GM18861 (cell line): ENCODE results near the gene CCDC117.
"Not testable (repeated sequence)": the region's sequence is repeated elsewhere in the genome, so short reads cannot be mapped to it uniquely, and the experiment has no call there.

ENCODE experiments used
- ATAC-seq: cut with Tn5 transposase; IDR thresholded peaks from one replicate; pipeline ENCODE4 v1.9.1; 2021; ENCODE audit not compliant: unreplicated experiment

CCDC117 gene, protein sequence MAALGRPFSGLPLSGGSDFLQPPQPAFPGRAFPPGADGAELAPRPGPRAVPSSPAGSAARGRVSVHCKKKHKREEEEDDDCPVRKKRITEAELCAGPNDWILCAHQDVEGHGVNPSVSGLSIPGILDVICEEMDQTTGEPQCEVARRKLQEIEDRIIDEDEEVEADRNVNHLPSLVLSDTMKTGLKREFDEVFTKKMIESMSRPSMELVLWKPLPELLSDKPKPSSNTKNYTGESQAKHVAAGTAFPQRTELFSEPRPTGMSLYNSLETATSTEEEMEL

DNA sequence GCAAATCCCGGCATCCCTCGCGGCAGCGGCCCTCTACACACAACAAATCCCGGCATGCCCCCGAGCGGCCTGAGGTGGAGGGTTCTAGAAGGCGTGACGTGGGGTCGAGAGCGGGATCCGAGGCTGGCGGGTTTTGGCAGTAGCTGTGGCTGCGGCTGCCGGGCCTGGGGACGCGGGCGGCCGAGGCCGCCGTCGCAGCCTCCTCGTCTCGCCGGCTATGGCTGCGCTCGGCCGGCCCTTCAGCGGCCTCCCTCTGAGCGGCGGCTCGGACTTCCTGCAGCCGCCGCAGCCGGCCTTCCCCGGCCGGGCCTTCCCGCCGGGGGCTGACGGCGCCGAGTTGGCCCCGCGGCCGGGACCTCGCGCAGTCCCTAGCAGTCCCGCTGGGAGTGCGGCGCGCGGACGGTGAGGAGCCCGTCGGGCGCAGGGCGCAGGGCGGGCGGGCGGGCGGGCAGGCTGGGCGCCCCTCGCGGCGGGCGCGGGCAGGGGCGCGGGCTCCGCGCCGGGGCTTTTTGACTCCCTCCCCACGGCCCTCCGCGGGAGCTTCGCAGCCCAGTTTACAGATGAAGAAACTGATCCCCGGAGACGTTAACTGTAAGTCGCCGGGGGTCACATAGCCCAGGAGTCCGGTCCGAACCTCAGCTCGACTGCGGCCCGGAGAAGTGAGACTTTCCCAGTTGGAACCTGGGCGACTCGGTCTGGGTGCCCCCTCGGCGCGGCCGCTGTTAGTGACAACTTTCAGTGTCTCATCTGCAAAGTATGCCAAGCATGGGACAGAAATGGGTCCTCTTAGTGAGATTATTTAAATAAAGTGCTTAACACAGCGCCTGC, at the start of gene CCDC117:
TSS of gene CCDC117 (plus strand) at position 63 of the 828 bp plus-strand sequence. CDS start at position 218, 155 bp downstream.
- peak; percentile 68 for ATAC-seq

- ATAC-seq = no peak
Observed at GRCh38 chr22:28728002-28728401, 44.5 kb upstream of the CCDC117 start.

GRCh38 chr22:28728621-28729313, 43.7 kb upstream of the CCDC117 start:
- no peak for ATAC-seq

DNA sequence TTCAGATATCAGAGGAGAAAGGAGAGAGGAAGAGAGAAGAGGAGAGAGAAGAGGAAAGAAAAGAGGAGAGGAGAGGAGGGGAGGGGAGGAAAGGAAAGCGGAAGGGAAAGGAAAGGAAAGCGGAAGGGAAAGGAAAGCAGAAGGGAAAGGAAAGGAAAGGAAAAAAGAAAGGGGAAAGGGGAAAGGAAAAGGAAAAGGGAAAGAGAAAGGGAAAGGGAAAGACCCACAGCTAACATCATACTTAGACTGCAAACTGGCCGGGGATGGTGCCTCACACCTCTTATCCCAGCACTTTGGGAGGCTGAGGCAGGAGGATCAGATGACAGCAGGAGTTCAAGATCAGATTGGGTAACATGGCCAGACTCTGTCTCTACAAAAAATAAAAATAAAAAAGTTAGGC, 42.3 kb upstream of the CCDC117 start:
- no peak for ATAC-seq

GRCh38 chr22:28734393-28734792, 38.1 kb upstream of the CCDC117 start:
- no peak for ATAC-seq

- ATAC-seq = no peak
Observed at GRCh38 chr22:28736301-28737155, 36.0 kb upstream of the CCDC117 start.

DNA sequence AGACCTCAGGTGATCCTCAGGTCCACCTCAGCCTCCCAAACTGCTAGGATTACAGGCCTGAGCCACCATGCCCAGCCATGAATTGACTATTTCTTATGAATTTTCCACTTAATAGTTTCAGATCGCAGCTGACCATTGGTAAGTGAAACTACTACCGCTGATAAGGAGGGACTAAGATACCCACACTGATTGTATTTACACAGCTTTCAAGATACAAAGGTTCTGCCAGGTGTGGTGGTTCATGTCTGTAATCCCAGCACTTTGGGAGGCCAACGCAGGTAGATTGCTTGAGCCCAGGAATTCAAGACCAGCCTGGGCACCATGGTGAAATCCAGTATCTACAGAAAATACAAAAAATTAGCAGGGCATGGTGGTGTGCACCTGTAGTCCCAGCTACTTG, 34.8 kb upstream of the CCDC117 start:
- no peak for ATAC-seq

DNA sequence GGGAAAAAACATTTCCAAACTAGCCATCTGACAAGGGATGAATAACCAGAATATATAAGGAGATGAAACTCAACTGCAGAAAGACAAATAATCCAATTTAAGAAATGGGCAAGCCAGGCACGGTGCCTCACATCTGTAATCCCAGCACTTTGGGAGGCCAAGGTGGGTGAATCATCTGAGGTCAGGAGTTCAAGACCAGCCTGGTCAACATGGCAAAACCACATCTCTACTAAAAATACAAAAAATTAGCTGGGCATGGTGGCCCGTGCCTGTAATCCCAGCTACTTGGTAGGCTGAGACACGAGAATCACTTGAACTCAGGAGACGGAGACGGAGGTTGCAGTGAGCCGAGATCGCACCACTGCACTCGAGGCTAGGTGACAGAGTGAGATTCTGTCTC, 33.6 kb upstream of the CCDC117 start:
- ATAC-seq = not testable (repeated sequence)

GRCh38 chr22:28741200-28741784, 31.2 kb upstream of the CCDC117 start:
- ATAC-seq = no peak

DNA sequence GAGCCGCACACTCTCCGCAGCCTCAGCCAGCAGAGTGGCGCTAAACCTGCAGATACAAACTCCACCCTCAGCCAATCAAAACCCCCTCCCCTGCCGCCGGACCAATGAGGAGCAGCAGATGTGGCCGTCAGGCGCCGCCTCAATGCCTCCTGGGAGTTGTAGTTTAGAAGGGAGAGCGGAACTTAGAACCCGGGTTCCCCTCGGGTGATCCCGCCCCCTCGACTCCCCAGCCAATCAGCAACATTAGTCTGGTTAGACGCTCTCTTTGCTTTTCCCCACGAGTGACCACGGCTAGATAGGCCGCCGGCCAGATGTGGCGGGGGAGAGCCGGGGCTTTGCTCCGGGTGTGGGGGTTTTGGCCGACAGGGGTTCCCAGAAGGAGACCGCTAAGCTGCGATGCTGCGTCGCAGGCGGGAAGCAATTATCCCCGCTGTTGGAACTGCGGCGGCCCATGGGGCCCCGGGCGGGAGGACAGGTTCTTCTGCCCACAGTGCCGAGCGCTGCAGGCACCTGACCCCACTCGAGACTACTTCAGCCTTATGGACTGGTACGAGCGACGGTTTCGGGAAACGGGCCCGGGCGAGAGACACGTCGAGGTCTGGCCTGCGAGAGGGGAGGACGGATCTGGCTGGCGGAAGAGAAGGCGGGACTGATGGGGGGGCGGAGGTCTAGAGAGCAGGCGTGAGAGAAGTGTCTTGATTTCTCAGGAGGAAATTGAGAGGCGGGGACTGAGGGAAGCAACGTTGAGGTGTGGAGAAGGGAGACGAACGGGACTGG, 30.5 kb upstream of the CCDC117 start, which contains the start of the genes CHEK2 and HSCB:
TSS of gene CHEK2 (minus strand) at position 36 of the 777 bp plus-strand sequence. CDS start 7,099 bp downstream, outside the sequence.
TSS of gene HSCB (plus strand) at position 255 of the 777 bp plus-strand sequence. CDS start at position 312, 57 bp downstream.
- peak; percentile 91 for ATAC-seq

GRCh38 chr22:28742562-28742962, 29.9 kb upstream of the CCDC117 start:
- peak; percentile 20 for ATAC-seq

DNA sequence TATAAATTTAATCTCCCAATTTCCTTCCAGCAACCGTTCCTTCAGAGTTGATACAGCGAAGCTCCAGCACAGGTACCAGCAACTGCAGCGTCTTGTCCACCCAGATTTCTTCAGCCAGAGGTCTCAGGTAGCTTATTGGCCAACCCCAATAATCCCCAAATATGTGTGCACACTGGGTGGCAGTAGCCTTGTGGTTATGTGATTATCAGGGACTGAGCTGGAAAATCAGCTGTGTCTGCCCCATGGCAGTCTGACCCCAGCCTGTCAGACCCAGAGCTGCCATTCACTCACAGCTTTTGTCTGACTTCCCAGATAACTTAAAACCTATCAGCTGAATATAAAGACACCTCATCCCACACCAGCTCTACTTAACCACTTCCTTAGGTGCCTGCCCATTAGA, 28.6 kb upstream of the CCDC117 start:
- ATAC-seq = no peak

DNA sequence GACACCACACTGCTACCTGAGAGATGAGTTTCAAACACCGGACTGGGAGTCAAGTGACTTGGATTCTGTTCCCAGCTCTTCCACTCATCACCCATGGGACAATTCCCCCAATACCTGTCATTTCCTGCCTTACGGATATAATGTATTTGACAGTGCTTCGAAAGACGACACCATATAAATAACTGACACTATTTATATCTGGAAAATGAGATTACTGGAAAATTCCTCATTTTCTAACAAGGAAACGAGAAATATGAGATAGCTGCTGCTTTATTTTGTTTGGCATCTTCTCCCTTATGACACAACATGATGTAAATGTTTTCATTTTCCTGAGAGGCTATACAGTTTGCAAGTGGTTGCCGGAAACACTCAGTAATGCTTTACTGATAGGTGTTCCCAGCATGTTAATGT, 22.0 kb upstream of the CCDC117 start:
- ATAC-seq = no peak

DNA sequence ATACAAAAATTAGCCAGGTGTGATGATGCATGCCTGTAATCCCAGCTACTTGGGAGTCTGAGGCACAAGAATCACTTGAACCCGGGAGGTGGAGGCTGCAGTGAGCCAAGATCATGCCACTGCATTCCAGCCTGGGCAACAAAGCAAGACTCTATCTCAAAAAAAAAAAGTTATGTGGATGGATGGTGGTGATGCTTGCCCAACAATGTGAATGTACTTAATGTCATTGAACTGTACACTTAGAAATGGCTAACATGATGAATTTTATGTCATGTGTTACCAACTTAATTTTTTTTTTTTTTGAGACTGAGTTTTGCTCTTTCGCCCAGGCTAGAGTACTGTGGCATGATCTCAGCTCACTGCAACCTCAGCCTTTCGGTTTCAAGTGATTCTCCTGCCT, 18.0 kb upstream of the CCDC117 start:
- not testable (repeated sequence) for ATAC-seq

DNA sequence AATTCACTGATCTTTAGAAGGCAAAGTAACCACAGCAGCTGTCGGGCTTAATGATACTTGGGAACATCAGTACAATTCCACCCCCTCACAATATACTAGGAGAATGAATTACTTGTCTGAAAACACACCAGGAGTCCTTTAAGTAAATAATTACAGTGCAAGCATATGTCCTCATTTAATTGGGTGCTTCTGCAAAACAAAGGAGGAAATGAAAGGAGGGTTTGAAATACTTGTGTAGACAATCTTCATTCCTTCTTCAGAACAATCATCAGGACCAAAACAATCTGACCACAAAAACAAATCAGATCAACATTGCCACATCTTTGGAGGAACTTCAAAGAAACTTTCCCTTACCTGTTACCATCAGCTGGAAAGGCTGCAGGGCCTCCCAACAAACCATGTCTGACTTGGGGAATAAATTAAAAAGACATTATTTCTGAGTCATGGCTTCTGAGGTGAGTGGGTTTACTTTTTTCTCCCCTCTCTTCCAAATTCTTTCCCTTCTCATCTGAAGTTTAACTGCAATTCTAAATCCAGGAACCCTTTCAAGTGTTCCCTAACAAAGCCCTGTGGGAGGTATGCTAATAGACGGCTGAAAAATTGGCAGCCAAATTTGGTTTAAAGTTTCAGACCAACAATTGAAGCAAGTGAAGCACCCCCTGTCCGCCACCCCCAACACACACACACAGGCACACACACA, 12.5 kb upstream of the CCDC117 start:
- ATAC-seq = no peak

- no peak for ATAC-seq
Observed at GRCh38 chr22:28761449-28761755, 11.1 kb upstream of the CCDC117 start.

DNA sequence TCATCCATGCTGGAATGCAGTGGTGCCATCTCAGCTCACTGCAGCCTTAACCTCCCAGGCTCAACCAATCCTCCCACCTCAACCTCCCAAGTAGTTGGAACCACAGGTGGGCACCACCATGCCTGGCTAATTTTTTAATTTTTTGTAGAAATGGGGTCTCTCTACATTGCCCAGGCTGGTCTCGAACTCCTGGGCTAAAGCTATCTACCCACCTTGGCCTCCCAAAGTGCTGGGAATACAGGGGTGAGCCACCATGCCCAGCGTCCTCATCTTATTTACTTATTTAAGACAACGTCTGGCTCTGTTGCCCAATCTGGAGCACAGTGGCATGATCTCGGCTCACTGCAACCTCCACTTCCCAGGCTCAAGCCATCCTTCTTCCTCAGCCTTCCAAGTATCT, 10.5 kb upstream of the CCDC117 start:
- ATAC-seq = not testable (repeated sequence)

GRCh38 chr22:28766628-28767027, 5.9 kb upstream of the CCDC117 start:
- no peak for ATAC-seq
